DMS 273 (cell line): ENCODE measurements around the gene TLR3.
A peak's percentile ranks its signal among the peaks of the same experiment; 100 is the strongest.
"Not testable (repeated sequence)": the region's sequence is repeated elsewhere in the genome, so short reads cannot be mapped to it uniquely, and the experiment has no call there.

ENCODE experiments used
- DNase-seq: peaks from one replicate; lab custom pipeline; 2025; ENCODE audit not compliant: unreplicated experiment; lab: John Stamatoyannopoulos, UW

The TLR3 gene

GRCh38 chr4:186047501-186047900, 21.5 kb upstream of the TLR3 start:
- DNase-seq = not testable (repeated sequence)

GRCh38 chr4:186050135-186050534, 18.8 kb upstream of the TLR3 start:
- not testable (repeated sequence) for DNase-seq

- no peak for DNase-seq
Observed at GRCh38 chr4:186051096-186051495, 17.9 kb upstream of the TLR3 start.

- no peak for DNase-seq
Observed at GRCh38 chr4:186058253-186058979, 10.5 kb upstream of the TLR3 start.

DNA sequence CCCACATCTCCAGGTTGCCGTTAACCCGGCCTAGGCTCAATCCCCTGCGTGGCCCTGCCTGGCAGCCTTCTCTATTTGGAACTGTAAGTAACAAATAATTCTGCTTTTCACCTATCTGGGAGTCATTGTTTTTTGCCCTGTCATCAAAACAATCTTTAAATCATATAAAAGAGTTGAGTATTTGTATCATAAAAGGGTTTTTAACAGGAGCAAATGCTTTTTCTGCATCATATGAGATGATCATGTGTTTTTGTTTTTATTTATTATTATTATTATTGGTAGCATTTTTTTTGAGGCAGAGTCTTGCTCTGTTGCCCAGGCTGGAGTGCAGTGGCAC, 10.0 kb upstream of the TLR3 start:
- no peak for DNase-seq

- no peak for DNase-seq
Observed at GRCh38 chr4:186061921-186062320, 7.0 kb upstream of the TLR3 start.

DNA sequence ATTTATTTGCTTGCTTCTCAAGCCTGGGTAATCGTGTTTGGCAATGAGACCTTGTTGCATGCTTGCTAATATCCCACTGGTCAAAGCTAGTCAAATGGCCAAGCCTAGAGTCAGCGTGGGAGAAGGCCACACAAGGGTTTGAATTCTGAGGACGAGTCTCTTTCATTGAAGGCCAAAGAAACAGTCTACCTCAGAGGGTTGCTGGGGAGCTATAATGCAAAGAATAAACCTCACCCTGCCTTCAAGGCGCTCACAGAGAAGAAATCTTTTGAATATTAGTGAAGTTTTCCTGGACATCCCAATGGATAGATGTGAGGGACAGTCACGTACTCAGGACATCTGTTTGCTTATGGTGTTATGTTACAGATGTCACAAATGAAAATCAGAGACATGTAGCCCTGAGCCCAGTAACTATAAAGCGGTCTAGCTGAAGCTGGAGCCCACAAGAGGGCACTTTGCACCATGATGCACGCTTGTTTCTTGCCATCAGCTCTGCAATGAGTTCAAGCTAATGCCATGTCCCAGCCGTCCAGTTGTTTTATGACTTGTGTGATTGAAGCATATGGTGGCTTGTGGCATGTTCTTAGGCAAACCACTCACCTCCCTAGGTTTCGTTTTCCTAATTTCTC, 1.1 kb upstream of the TLR3 start:
- peak; percentile 59 for DNase-seq

DNA sequence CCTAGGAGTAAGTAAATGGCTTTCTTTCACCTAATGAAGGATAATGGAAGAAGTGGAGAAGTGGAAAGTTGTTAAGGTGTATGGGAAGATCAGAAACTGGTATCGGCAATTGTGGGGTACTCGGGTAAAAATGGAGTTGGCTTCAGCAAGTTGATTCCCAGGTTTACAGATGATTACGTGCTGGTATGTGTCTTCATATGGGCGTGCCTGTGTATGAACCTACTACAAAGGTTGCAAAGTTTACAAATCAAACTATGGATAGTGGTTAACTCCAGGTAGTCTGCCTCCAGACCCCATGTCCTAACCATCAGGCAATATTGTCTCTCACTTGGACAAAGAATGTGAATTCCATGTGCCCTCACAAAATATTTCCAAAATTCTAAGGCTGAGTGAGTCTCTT, 773 bp downstream of the TLR3 start:
- no peak for DNase-seq

GRCh38 chr4:186072516-186072915, 3.6 kb downstream of the TLR3 start:
- no peak for DNase-seq

DNA sequence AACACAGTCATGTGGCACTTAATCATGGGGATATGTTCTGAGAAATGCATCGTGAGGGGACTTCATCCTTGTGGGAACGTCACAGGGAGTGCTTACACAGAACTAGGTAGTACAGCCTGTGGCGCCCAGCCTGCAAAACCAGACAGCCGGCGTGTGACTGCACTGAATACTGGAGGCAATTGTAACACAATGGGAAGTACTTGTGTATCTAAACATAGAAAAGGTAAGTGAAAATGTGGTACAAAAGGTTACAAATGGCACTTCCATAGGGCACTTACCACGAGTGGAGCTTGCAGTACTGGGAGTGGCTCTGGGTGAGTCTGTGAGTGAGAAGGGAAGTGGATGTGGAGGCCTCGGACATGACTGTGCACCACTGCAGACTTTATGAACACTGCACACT, 5.2 kb downstream of the TLR3 start:
- DNase-seq = no peak

DNA sequence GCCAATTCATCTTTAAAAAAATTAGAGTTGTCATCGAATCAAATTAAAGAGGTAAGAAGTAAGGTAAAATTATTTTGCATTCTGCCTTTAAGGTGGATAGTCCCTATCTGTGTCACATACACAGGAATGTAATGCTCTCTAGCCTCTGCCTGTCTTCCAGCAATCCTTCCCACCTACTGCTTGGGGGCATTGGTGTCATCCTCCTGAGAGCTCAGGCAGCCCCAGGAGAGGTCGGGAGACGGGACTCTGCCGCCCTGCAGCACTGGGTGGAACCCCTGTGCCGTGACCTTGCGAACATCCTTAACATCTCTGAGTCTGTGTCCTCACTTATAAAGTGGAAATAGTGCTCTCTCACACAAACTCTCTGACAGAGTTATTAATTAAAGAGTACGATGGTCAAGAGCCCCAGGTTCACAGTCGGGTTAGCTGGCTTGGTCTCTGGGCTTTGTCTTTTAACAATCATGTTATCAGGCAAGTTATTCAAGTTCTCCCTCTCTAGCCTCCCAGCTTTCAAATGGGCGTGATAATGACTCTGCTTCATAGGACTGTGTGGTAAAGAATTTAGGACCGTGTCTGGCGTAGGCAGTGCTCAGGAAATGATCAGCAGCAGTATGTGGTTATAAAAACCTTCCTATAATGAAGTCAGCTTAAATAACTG, 10.2 kb downstream of the TLR3 start:
- DNase-seq = no peak

- no peak for DNase-seq
Observed at GRCh38 chr4:186079694-186080093, 10.7 kb downstream of the TLR3 start.

GRCh38 chr4:186081202-186081807, 12.3 kb downstream of the TLR3 start:
- no peak for DNase-seq

DNA sequence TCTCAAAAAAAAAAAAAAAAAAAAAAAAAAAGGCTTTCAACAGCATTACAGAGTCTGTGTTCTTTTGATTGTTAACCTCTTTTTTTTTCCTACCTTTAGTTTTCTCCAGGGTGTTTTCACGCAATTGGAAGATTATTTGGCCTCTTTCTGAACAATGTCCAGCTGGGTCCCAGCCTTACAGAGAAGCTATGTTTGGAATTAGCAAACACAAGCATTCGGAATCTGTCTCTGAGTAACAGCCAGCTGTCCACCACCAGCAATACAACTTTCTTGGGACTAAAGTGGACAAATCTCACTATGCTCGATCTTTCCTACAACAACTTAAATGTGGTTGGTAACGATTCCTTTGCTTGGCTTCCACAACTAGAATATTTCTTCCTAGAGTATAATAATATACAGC, 13.3 kb downstream of the TLR3 start:
- DNase-seq = no peak

DNA sequence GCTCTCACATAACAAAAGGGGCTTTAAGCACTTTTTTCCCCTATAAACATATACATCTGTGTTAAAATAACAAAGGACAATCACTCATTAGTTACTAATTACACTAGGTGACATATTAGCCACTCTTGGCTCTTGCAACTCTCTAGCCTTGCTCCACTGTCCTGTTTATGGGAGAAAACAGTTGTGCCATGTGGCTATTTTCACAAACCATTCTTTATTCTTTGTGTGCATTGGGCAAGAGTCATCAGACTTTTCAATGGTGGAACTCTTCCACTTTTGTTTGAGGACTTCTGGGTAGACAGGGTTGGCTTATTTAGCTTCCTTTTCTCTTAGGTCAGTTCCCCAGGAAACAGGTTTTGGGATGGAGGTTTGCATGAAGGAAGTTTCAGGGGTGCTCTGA, 19.6 kb downstream of the TLR3 start:
- no peak for DNase-seq

GRCh38 chr4:186092296-186092695, 23.3 kb downstream of the TLR3 start:
- no peak for DNase-seq

DNA sequence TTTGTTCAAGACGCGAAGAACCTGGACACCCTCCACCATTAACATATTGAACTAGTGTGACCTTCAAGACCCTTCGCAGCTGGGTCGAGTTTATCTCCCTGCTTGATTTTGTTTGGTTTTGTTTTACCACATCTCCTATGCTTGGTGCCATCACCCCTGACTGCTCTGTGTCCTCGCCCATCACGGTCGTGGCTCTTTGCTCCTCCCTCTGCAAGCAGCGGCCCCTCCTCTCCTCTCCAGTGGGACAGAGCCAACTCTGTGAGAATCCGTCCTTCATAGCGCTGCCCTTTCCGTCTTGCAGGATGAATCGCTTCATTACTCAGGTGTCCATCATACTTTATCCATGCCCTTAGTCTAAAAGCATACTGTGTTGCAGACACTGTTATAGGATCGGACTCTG, 26.4 kb downstream of the TLR3 start:
- DNase-seq = no peak

DNA sequence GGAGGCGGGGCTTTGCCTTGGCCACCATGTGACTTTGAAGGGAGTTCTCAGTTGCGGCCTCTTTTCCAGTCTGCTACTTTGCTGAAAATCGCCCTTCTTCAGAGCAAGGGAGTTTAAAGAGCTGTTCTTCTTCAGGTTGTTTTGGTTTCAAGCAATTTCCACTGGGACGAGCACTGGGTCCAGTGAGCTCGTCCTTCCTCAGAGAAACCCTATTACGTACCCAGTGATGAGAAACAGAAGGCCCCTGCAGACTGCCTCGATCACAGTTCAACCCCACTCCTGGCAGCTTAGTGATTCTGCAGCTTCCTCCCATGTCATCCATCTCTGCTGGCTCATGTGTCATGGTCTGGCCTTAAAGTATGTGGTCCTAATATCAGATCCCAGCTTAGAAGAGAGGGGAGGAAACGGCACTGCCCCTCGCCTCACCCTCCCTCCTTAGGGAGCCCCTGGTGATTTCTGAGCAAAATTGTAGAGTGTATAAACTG, 27.8 kb downstream of the TLR3 start:
- no peak for DNase-seq

- DNase-seq = no peak
Observed at GRCh38 chr4:186097386-186097785, 28.4 kb downstream of the TLR3 start.

DNA sequence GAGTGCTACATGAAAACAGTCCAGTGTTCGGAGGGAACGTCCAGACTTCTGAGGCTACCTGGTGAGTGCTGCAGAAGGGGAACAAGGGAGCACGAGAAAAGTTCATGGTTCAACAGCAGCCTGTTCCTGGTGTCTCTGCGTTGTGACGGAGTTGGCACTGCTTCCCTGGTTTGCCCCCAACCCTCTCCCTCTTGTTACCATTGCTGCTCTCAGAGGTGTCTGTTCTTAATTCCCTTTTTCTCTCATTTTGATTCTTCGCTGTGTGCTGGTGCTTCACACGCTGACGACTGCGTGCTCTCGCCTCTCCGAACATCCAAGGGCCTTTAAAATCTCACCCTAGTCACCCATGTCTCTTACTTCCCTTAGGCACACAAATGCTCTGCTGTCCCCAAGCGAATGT, 34.0 kb downstream of the TLR3 start:
- DNase-seq = no peak

DNA sequence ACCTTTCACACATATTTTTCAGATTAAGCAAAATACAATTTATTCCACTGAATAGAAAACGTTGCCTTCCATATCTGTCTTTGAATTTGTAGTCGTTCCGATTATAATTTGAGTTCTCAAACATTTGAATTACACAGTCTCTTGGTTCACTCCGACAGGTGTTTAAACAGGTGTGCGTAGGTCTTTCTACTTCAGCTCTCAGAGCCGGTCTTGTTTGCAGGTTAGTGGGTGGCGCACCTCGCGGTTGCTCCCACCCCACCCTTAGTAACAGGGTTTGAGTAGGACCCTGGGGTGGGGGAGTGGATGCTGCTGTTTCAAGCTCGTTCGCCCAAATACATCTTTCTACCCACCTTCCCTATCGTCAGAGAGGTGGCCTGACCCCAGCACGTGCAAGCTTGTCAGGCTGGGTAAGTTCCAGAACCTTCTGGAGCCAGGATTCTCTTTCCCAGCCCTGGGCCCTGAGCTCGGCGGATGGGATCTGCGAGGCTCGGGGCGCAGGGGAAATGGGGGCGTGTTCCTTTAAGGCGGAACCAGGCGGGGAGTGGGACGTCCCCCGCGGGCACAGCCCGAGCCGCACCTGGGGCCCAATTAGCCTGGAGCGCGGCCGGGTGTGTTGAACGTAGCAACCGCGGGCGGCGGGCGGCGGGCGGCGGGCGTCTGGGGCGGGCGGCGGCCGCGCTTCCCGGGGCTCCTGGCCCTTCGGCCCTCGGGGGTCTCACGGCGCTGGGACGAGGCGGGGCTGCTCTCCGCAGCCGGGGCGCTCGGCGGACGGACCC, 35.3 kb downstream of the TLR3 start, which contains the start of gene FAM149A:
TSS of gene FAM149A (plus strand) at position 591 of the 776 bp plus-strand sequence.
- DNase-seq = peak; percentile 77
